NT2/D1 (cell line): ENCODE data around the gene KYNU.

ENCODE experiments used
- SUZ12 ChIP-seq: IDR thresholded peaks from 2 replicates; pipeline ENCODE4 v1.6.1; 2011; ENCODE audit not compliant: insufficient read length, insufficient read depth; ENCODE audit errors: extremely low read depth
- YY1 ChIP-seq: IDR thresholded peaks from 2 replicates; pipeline ENCODE4 v1.6.1; 2011; ENCODE audit not compliant: insufficient read length, insufficient read depth
- ZNF274 ChIP-seq: IDR thresholded peaks from 2 replicates; pipeline ENCODE4 v1.6.1; 2011; ENCODE audit warnings: mild to moderate bottlenecking, low read depth, low read length

DNA sequence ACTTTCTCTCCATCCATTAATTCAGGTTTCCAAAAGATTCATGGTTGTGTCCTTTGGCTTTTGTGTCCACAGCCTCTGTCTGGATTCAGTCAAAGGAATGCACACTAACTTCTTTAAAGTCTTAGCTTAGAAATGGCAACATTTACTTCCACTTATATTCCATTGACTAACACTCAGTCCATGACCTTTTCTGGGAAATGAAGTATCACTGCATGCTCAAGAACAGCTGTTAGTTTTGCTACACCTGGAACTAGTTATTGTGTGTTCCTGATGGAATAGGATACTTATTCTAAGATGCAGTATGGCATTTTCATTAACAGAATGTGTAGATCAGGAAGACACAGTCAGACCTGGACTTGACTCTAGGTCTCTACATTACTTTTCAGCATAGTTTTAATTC, 88.8 kb downstream of the KYNU start:
- TF ChIP-seq YY1, result no peak
- no peak for TF ChIP-seq SUZ12
- TF ChIP-seq ZNF274, result no peak
